IMR-90 (cell line): ENCODE measurements around the gene TF.

ENCODE experiments used
- BHLHE40 ChIP-seq: fragments of 150-350 bp; IDR thresholded peaks from 2 replicates; pipeline ENCODE4 v1.6.1; 2016; ENCODE audit warnings: mild to moderate bottlenecking, low read depth, low read length
- MAFK ChIP-seq: IDR thresholded peaks from 2 replicates; pipeline ENCODE4 v1.6.1; 2012; ENCODE audit warnings: low read depth, low read length, improper control_type of control experiment
- POLR2A ChIP-seq: IDR thresholded peaks from 2 replicates; pipeline ENCODE4 v1.6.1; 2012; ENCODE audit warnings: mild to moderate bottlenecking, low read depth, low read length
- SMC3 ChIP-seq: fragments of 150-350 bp; IDR thresholded peaks from 2 replicates; pipeline ENCODE4 v1.6.1; 2016; ENCODE audit warnings: low read depth, mild to moderate bottlenecking, antibody characterized with exemption, low read length, moderate library complexity
- TF ChIP-seq, protein P1 (sequence below): conservative IDR thresholded peaks from 2 replicates; pipeline ENCODE4 v1.5.1; 2012; ENCODE audit warnings: mild to moderate bottlenecking, low read depth, low read length, improper control_type of control experiment

DNA sequence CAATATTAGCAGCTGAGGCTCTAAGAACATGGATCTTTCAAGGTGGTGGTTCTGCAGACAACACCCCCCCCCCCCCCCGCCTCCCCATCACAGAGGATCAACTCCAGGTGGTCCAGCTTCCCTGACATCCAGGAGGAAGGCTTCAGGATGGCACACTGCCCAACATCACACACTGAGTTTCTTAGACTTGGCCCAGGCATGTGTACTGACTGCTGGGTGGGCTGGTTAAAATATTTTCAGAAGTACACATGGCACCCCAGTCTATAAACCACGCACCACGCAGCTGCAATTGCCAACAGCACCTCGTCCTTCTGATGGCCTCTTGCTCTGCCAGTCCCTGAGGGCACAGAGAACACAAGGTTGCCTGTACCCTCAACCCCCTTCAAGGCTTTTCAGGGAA lies 81.5 kb downstream of the TF start:
- TF ChIP-seq MAFK = no peak
- no peak for TF ChIP-seq POLR2A
- TF ChIP-seq, protein P1, sequence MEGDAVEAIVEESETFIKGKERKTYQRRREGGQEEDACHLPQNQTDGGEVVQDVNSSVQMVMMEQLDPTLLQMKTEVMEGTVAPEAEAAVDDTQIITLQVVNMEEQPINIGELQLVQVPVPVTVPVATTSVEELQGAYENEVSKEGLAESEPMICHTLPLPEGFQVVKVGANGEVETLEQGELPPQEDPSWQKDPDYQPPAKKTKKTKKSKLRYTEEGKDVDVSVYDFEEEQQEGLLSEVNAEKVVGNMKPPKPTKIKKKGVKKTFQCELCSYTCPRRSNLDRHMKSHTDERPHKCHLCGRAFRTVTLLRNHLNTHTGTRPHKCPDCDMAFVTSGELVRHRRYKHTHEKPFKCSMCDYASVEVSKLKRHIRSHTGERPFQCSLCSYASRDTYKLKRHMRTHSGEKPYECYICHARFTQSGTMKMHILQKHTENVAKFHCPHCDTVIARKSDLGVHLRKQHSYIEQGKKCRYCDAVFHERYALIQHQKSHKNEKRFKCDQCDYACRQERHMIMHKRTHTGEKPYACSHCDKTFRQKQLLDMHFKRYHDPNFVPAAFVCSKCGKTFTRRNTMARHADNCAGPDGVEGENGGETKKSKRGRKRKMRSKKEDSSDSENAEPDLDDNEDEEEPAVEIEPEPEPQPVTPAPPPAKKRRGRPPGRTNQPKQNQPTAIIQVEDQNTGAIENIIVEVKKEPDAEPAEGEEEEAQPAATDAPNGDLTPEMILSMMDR = no peak
- no peak for TF ChIP-seq BHLHE40
- TF ChIP-seq SMC3 = no peak
